ENCODE results near the gene ALOX5. TPM values are rescaled to one million over a fixed set of nuclear protein-coding genes. Genes with fewer than 3 reads are reported as not detected.
"Not testable (repeated sequence)": the region's sequence is repeated elsewhere in the genome, so short reads cannot be mapped to it uniquely, and the experiment has no call there.

ALOX5 gene
- total RNA-seq (2014; rRNA removed; shearing (Covaris generic)) = not detected in 2 replicates

- Histone ChIP-seq H3K9me3 (replicated peaks) (no peaks in the 10 kb centered on the region), H3K4me3 (no peak within 1 kb of the TSS), H3K4me1 (no peaks in the 10 kb centered on the region), H3K36me3 (no peaks in the 10 kb centered on the region), H3K27ac (no peak within 1 kb of the TSS), H3K27me3 (no peaks in the 10 kb centered on the region)
- DNase-seq = no peak
Measured at GRCh38 chr10:45373576-45374349, at the start of gene ALOX5. ALOX5 (plus strand) TSS chr10:45374216; CDS start chr10:45374280, 64 bp downstream.

GRCh38 chr10:45325116-45325515 lies 48.9 kb upstream of the ALOX5 start:
- no peaks in the 10 kb centered on the region for H3K36me3 ChIP-seq
- no peak overlapping the region for H3K4me3 ChIP-seq
- H3K27ac ChIP-seq = no peak overlapping the region
- H3K9me3 ChIP-seq (replicated peaks) = no peaks in the 10 kb centered on the region
- no peaks in the 10 kb centered on the region for H3K27me3 ChIP-seq
- no peak for DNase-seq
- H3K4me1 ChIP-seq = no peaks in the 10 kb centered on the region

GRCh38 chr10:45326864-45327263 lies 47.2 kb upstream of the ALOX5 start:
- H3K27me3 ChIP-seq; H3K27ac ChIP-seq; H3K4me1 ChIP-seq; H3K4me3 ChIP-seq; H3K9me3 ChIP-seq (replicated peaks); H3K36me3 ChIP-seq; DNase-seq: not testable (repeated sequence)

- H3K9me3 ChIP-seq (replicated peaks); H3K36me3 ChIP-seq; H3K4me3 ChIP-seq; H3K4me1 ChIP-seq; H3K27me3 ChIP-seq; DNase-seq; H3K27ac ChIP-seq: not testable (repeated sequence)
Measured at GRCh38 chr10:45331824-45332223, 42.2 kb upstream of the ALOX5 start.

- Histone ChIP-seq H3K27ac (no peak overlapping the region), H3K4me3 (no peak overlapping the region), H3K9me3 (replicated peaks) (no peaks in the 10 kb centered on the region), H3K4me1 (no peaks in the 10 kb centered on the region), H3K27me3 (no peaks in the 10 kb centered on the region), H3K36me3 (no peaks in the 10 kb centered on the region)
- DNase-seq = no peak
Measured at GRCh38 chr10:45339894-45340293, 34.1 kb upstream of the ALOX5 start.

GRCh38 chr10:45340420-45340819 lies 33.6 kb upstream of the ALOX5 start:
- H3K9me3 ChIP-seq (replicated peaks); DNase-seq; H3K27ac ChIP-seq; H3K27me3 ChIP-seq; H3K4me1 ChIP-seq; H3K36me3 ChIP-seq; H3K4me3 ChIP-seq: not testable (repeated sequence)

GRCh38 chr10:45346652-45347335 lies 27.2 kb upstream of the ALOX5 start:
- H3K36me3 ChIP-seq, H3K4me1 ChIP-seq: not testable (repeated sequence)

GRCh38 chr10:45347464-45347863 lies 26.6 kb upstream of the ALOX5 start:
- not testable (repeated sequence) for H3K4me1 ChIP-seq; H3K4me3 ChIP-seq; DNase-seq; H3K9me3 ChIP-seq (replicated peaks); H3K27ac ChIP-seq; H3K36me3 ChIP-seq; H3K27me3 ChIP-seq

More at GRCh38 chr10:45346652-45347335, 27.2 kb upstream of the ALOX5 start:
- not testable (repeated sequence) for H3K9me3 ChIP-seq (replicated peaks); H3K4me3 ChIP-seq; DNase-seq; H3K27ac ChIP-seq; H3K27me3 ChIP-seq

GRCh38 chr10:45348196-45348765 lies 25.7 kb upstream of the ALOX5 start:
- H3K27me3 ChIP-seq; DNase-seq; H3K36me3 ChIP-seq; H3K4me3 ChIP-seq; H3K9me3 ChIP-seq (replicated peaks); H3K27ac ChIP-seq; H3K4me1 ChIP-seq: not testable (repeated sequence)

GRCh38 chr10:45353186-45353585 lies 20.8 kb upstream of the ALOX5 start:
- Histone ChIP-seq H3K27ac (no peak overlapping the region), H3K9me3 (replicated peaks) (no peaks in the 10 kb centered on the region), H3K4me1 (no peaks in the 10 kb centered on the region), H3K36me3 (no peaks in the 10 kb centered on the region), H3K27me3 (no peaks in the 10 kb centered on the region), H3K4me3 (no peak overlapping the region)
- no peak for DNase-seq

GRCh38 chr10:45354261-45354660 lies 19.8 kb upstream of the ALOX5 start:
- H3K36me3 ChIP-seq = no peaks in the 10 kb centered on the region
- H3K27ac ChIP-seq = no peak overlapping the region
- H3K4me3 ChIP-seq = no peak overlapping the region
- no peaks in the 10 kb centered on the region for H3K4me1 ChIP-seq
- no peaks in the 10 kb centered on the region for H3K9me3 ChIP-seq (replicated peaks)
- H3K27me3 ChIP-seq = no peaks in the 10 kb centered on the region
- DNase-seq = no peak

- H3K9me3 ChIP-seq (replicated peaks) = no peaks in the 10 kb centered on the region
- no peak overlapping the region for H3K4me3 ChIP-seq
- no peak for DNase-seq
- no peaks in the 10 kb centered on the region for H3K36me3 ChIP-seq
- H3K27ac ChIP-seq = no peak overlapping the region
- H3K4me1 ChIP-seq = no peaks in the 10 kb centered on the region
- H3K27me3 ChIP-seq = no peaks in the 10 kb centered on the region
Measured at GRCh38 chr10:45355494-45355893, 18.5 kb upstream of the ALOX5 start.

- H3K4me1 ChIP-seq; H3K36me3 ChIP-seq; DNase-seq; H3K27ac ChIP-seq; H3K27me3 ChIP-seq; H3K9me3 ChIP-seq (replicated peaks); H3K4me3 ChIP-seq: not testable (repeated sequence)
Measured at GRCh38 chr10:45358961-45359360, 15.1 kb upstream of the ALOX5 start.

GRCh38 chr10:45361983-45362799 lies 11.8 kb upstream of the ALOX5 start:
- DNase-seq; H3K27ac ChIP-seq; H3K27me3 ChIP-seq; H3K36me3 ChIP-seq; H3K4me1 ChIP-seq; H3K4me3 ChIP-seq; H3K9me3 ChIP-seq (replicated peaks): not testable (repeated sequence)

GRCh38 chr10:45367643-45368042 lies 6.4 kb upstream of the ALOX5 start:
- not testable (repeated sequence) for H3K27me3 ChIP-seq; H3K4me1 ChIP-seq; H3K36me3 ChIP-seq; DNase-seq; H3K27ac ChIP-seq; H3K4me3 ChIP-seq; H3K9me3 ChIP-seq (replicated peaks)

Measured in SJCRH30 (cell line).